ENCODE results near the gene CHRNA4. TPM values are rescaled to one million over a fixed set of nuclear protein-coding genes. Genes with fewer than 3 reads are reported as not detected.
A peak's percentile ranks its signal among the peaks of the same experiment; 100 is the strongest.
"Not testable (repeated sequence)": the region's sequence is repeated elsewhere in the genome, so short reads cannot be mapped to it uniquely, and the experiment has no call there.

CHRNA4 gene
- total RNA-seq, 1 experiment from 2014 or later, result not detected

- no peak for DNase-seq (ENCODE audit: low read depth, low spot score)
- in situ Hi-C loops (cut with HindIII; ENCODE audit: low pct_unique_long_range_greater_than_20kb, low sequenced_read_pairs), result no loop called here
Measured at GRCh38 chr20:63312690-63313348, 48.3 kb downstream of the CHRNA4 start.

GRCh38 chr20:63312273-63312672, 48.9 kb downstream of the CHRNA4 start:
- in situ Hi-C loops (cut with HindIII; ENCODE audit: low pct_unique_long_range_greater_than_20kb, low sequenced_read_pairs), result no loop called here
- DNase-seq (ENCODE audit: low read depth, low spot score), result no peak

- no peak for DNase-seq (ENCODE audit: low read depth, low spot score)
- in situ Hi-C loops (cut with HindIII; ENCODE audit: low pct_unique_long_range_greater_than_20kb, low sequenced_read_pairs), result no loop called here
Measured at GRCh38 chr20:63311833-63312243, 49.3 kb downstream of the CHRNA4 start.

- in situ Hi-C loops (cut with HindIII; ENCODE audit: low pct_unique_long_range_greater_than_20kb, low sequenced_read_pairs), result no loop called here
- no peak for DNase-seq (ENCODE audit: low read depth, low spot score)
Measured at GRCh38 chr20:63311186-63311832, 49.8 kb downstream of the CHRNA4 start.

GRCh38 chr20:63310265-63310991, 50.7 kb downstream of the CHRNA4 start:
- no peak for DNase-seq (ENCODE audit: low read depth, low spot score)
- in situ Hi-C loops (cut with HindIII; ENCODE audit: low pct_unique_long_range_greater_than_20kb, low sequenced_read_pairs), result no loop called here

GRCh38 chr20:63309261-63310071, 51.7 kb downstream of the CHRNA4 start:
- in situ Hi-C loops (cut with HindIII; ENCODE audit: low pct_unique_long_range_greater_than_20kb, low sequenced_read_pairs), result no loop called here
- DNase-seq (ENCODE audit: low read depth, low spot score), result peak; percentile 52

GRCh38 chr20:63308218-63308911, 52.8 kb downstream of the CHRNA4 start:
- no peak for DNase-seq (ENCODE audit: low read depth, low spot score)
- in situ Hi-C loops (cut with HindIII; ENCODE audit: low pct_unique_long_range_greater_than_20kb, low sequenced_read_pairs), result no loop called here

GRCh38 chr20:63307538-63308217, 53.5 kb downstream of the CHRNA4 start:
- no peak for DNase-seq (ENCODE audit: low read depth, low spot score)
- in situ Hi-C loops (cut with HindIII; ENCODE audit: low pct_unique_long_range_greater_than_20kb, low sequenced_read_pairs), result no loop called here

GRCh38 chr20:63306673-63307537, 54.2 kb downstream of the CHRNA4 start:
- DNase-seq (ENCODE audit: low read depth, low spot score), result no peak
- in situ Hi-C loops (cut with HindIII; ENCODE audit: low pct_unique_long_range_greater_than_20kb, low sequenced_read_pairs), result no loop called here

GRCh38 chr20:63305933-63306672, 55.0 kb downstream of the CHRNA4 start:
- in situ Hi-C loops (cut with HindIII; ENCODE audit: low pct_unique_long_range_greater_than_20kb, low sequenced_read_pairs), result not testable (repeated sequence)
- peak; percentile 32 for DNase-seq (ENCODE audit: low read depth, low spot score)

- no peak for DNase-seq (ENCODE audit: low read depth, low spot score)
- in situ Hi-C loops (cut with HindIII; ENCODE audit: low pct_unique_long_range_greater_than_20kb, low sequenced_read_pairs), result no loop called here
Measured at GRCh38 chr20:63305393-63305792, 55.8 kb downstream of the CHRNA4 start.

- in situ Hi-C loops (cut with HindIII; ENCODE audit: low pct_unique_long_range_greater_than_20kb, low sequenced_read_pairs), result no loop called here
- DNase-seq (ENCODE audit: low read depth, low spot score), result no peak
Measured at GRCh38 chr20:63303095-63303666, 58.0 kb downstream of the CHRNA4 start.

- DNase-seq (ENCODE audit: low read depth, low spot score), result no peak
- in situ Hi-C loops (cut with HindIII; ENCODE audit: low pct_unique_long_range_greater_than_20kb, low sequenced_read_pairs), result no loop called here
Measured at GRCh38 chr20:63301671-63302070, 59.5 kb downstream of the CHRNA4 start.

- in situ Hi-C loops (cut with HindIII; ENCODE audit: low pct_unique_long_range_greater_than_20kb, low sequenced_read_pairs), result no loop called here
- DNase-seq (ENCODE audit: low read depth, low spot score), result no peak
Measured at GRCh38 chr20:63298731-63299312, 62.3 kb downstream of the CHRNA4 start.

Measured in SK-MEL-5 (cell line).